T-helper 2 cell treated with Interferon-gamma antibody and Interleukin-4, amounts not matched to agents 100 ng/mL and 5 ng/mL, for 36 hours (primary cell): Measurements from ENCODE around the gene MBD3L2. TPM values are rescaled to one million over a fixed set of nuclear protein-coding genes. Genes with fewer than 3 reads are reported as not detected.
"Not testable (repeated sequence)": the region's sequence is repeated elsewhere in the genome, so short reads cannot be mapped to it uniquely, and the experiment has no call there.

Experiments
- intact Hi-C: fragments of 100-400 bp; cut with micrococcal nuclease; formaldehyde crosslinking; loops from one replicate; pipeline ENCODE4 v1.15.1; 2023
- total RNA-seq: library from RNA; stranded (reverse); gene quantifications from 2 replicates; pipeline ENCODE4 v1.2.3, GENCODE V29; 2022

The MBD3L2 gene
- total RNA-seq, result not detected in 2 replicates

DNA sequence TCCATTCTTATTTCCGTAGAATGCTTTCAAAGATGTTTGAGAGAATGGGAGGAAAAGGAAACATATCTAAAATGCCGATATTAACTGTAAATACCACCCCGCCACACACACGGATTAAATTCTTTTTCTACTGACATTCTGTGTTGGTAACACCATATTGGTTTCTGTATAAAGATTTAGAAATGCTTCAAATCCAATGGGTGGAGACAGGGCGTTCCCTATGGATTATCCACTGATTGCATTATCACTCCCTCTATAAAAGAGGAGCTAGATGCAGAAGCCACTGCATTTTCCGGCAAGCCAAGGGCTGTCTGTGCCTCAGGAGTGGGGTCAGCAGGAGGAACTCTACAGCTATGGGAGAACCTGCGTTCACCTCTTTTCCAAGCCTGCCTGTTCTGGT is at the start of gene MBD3L2:
MBD3L2 (plus strand) TSS at position 301 of the 400 bp plus-strand sequence; CDS start at position 354, 53 bp downstream.
- intact Hi-C loops, result not testable (repeated sequence)

DNA sequence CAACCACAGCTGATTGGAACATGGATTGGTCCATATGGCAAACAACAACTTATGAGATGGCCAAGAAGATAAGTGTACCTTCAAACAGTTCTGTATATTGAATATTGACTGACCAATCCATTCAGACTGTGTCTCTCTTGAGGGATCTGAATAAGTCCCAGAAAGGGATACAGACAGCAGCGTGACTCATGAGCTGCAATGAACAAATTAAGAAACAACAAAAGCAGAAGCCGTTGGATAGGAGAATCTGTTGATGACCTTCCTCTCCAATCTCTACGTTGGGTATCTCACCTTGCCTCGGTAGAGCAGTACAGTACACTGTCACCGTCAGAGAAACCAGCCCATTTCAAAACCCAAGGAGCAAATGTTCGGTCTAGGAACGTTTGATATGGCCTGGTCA is 49.2 kb upstream of the MBD3L2 start:
- intact Hi-C loops, result loop anchor here (10.0 kb wide), 2 partner anchors 55 to 115 kb away; partner anchors contain the start of gene ADGRE1

DNA sequence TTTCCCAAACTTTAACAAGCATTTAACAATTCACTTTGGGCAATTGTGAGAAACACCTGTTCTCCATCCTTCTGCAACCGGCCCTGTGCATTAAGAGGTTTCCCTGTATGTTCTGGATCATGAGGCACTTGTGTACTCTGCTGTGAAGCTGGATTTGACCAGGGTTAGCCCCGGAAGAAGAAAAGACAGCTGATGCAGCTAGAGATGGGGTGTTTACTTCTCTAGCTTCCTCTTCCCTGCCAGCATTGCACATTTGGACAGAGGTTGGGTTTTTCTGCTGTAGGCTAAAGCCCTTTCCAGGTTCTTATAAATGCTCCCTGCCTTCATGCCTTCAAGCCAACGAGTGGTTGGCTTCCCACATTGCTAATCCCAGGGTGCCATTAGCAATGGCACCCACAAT is 48.8 kb upstream of the MBD3L2 start:
- intact Hi-C loops, result loop anchor here (10.0 kb wide), 2 partner anchors 56 to 116 kb away; partner anchors contain the start of gene ADGRE1

DNA sequence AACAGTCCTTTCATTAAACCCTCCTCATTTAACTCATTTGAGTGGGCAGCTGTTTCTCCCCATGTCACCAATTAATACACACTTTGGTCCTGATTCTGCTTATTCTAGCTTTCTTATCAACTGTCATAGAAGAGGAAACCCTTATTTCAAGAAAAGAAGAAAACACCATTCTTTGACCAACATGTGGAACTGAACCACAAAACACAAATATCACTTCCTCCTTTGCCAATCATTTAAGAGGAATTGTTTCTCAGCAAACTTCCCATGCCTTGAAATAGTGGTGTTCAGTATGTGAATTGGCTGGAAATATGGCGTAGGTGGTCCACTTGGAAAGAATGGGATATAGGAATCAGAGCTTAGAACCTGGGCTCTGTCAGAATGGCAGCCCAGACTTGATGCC is 48.3 kb upstream of the MBD3L2 start:
- intact Hi-C loops, result loop anchor here (10.0 kb wide), 2 partner anchors 56 to 116 kb away; partner anchors contain the start of gene ADGRE1

DNA sequence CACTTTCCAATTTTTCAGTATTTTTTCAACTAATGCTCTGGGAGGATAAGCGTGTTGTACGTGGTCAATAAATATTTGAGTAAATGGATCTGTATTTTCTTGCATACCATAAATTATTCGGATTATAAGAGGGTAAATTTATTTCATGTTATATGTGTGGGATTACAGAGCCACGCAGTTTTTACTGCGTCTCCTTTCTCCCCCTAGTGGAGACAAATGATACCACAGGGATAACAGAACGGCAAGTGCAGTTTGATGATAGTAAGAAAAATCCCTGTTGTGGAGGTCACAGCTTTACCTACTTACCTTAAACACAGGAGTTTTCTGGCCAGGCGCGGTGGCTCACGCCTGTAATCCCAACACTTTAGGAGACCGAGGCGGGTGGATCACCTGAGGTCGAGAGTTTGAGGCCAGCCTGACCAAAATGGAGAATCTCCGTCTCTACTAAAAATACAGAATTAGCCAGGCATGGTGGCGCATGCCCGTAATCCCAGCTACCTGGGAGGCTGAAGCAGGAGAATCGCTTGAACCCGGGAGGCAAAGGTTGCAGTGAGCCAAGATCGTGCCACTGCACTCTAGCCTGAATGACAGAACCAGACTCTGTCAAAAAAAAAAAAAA is 44.7 kb upstream of the MBD3L2 start:
- intact Hi-C loops, result loop anchor here (10.0 kb wide), 2 partner anchors 60 to 120 kb away; partner anchors contain the start of gene ADGRE1

DNA sequence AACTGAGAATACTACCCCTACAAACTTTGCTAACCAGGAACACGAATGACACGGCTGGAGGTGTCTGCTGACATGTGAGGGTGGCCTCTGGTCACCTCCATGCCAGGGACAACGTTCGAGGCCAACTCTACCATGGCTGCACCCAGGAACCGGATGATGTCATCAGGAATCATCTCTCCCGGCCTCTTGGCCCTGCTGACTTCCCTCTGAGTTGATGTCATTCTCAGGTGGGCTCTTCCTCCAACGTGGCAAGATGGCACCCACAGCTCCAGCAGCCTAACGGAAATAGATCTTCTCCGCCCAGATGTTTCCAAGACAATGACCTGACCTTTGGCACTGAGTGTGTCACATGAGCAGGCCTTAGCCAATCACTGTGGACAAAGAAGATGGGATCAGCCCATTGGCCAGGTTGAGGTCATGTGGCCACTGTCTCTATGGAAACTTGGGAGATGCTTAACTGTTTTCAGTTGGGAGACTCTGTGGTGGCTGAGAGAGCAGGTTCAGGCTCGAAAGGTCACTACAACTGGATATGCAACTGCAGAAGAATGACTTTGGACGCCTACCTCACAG is 42.9 kb upstream of the MBD3L2 start:
- intact Hi-C loops, result loop anchor here (10.0 kb wide), 2 partner anchors 61 to 121 kb away; partner anchors contain the start of gene ADGRE1

DNA sequence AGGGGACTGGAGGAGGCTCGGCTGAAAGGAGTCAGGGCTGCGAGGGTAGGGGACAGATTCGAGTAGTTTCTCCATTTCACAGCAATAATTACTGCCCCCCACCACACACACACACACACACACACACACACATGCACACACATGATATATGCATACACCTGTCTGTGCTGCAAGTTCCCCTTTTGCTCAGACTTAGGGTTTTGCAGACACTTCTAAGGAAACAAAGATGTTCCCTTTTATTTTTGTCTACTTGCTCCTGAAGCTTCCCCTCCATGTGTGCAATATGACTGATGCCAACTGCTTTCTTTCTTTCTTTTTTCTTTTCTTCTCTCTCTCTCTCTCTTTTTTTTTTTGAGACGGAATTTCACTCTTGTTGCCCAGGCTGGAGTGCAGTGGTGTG is 41.3 kb upstream of the MBD3L2 start:
- intact Hi-C loops, result loop anchor here (10.0 kb wide), 2 partner anchors 63 to 123 kb away; partner anchors contain the start of gene ADGRE1

DNA sequence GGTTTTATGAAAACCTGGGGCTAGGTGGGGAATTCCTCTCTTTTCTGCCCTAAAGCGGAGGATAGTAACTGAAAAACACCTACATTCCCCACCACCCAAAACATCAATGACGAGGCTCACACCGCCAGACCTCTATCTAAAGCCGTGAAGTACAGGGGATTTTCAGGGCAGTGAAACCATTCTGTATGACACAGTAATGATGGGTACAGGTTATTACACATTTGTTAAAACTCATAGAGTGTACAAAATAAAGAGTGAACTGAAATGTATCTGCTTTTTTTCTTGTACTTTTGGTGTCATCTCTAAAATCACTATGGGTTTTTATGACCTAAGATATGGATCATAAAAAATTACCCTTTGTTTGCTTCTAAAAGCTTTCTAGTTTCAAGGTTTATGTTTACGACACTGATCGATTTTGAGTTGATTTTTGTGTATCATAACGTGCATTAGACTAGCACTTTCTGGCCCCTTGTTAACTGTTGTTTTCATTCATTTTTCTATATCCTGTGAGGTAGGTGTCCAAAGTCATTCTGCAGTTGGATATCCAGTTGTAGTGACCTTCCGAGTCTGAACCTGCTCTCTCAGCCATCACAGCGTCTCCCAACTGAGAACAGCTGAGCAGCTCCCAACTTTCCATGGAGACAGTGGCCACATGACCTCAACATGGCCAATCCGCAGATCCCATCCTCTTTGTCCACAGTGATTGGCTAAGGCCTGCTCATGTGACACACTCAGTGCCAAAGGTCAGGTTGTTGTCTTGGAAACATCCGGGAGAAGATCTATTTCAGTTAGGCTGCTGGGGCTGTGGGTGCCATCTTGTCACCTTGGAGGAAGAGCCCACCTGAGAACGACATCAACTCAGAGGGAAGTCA is 38.2 kb upstream of the MBD3L2 start:
- intact Hi-C loops, result no loop called here

DNA sequence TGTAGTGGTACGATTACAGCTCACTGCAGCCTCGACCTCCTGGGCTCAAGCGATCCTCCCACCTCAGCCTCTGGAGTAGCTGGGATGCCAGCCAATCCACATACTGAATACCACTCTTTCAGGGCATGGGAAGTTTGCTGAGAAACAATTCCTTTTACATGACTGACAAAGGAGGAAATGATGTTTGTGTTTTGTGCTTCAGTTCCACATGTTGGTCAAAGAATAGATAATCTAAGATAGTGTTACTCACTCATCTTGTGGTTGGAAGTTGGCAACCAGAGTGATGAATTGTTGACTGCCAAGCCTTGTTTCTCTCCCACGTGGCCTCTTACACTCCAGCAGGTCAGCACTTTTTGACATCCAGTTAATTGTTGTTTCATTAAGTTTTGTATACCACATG is 35.4 kb upstream of the MBD3L2 start:
- intact Hi-C loops, result no loop called here

DNA sequence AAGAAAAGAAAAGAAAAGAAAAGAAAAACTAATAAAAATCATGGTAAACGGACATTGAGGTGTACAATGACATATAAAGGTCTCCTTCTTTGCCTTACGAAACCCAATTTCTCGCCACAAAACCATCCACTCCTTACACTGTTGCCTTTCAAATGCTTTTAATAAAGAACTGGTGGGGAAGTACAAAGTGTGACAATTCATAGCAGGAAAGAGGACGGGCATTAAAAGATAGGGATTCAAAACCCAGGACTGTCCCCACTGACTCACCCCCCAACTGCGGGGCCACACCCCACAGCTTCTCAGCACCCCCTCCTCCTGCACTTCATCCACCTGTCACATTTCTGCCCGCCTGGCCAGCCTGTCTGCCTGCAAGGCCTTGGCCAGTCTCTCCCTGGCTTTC is 30.3 kb upstream of the MBD3L2 start:
- intact Hi-C loops, result no loop called here

DNA sequence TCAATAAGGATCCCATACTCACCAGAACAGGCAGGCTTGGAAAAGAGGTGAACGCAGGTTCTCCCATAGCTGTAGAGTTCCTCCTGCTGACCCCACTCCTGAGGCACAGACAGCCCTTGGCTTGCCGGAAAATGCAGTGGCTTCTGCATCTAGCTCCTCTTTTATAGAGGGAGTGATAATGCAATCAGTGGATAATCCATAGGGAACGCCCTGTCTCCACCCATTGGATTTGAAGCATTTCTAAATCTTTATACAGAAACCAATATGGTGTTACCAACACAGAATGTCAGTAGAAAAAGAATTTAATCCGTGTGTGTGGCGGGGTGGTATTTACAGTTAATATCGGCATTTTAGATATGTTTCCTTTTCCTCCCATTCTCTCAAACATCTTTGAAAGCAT is 27.8 kb upstream of the MBD3L2 start, which contains the start of gene MBD3L2B:
MBD3L2B (minus strand) TSS at position 101 of the 400 bp plus-strand sequence; CDS start at position 67, 34 bp downstream.
- intact Hi-C loops, result not testable (repeated sequence)

DNA sequence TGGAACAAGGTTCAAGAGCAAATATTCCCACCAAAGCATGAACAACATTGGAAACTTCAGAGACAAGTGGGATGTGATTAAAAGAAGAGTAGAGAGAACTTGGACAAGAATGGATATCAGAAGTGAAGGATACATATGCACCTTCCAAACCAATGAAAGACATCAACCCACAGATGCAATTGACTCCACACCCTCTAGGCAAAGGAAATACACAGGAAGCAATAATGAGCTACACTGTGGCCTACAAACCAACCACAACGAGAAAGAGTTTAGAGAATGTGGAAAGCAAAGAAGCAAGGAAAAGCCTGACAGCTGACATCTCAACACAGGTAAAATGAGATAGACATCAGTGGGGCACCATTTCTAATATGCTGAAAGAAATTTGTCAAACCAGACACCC is 20.3 kb upstream of the MBD3L2 start:
- intact Hi-C loops, result not testable (repeated sequence)

DNA sequence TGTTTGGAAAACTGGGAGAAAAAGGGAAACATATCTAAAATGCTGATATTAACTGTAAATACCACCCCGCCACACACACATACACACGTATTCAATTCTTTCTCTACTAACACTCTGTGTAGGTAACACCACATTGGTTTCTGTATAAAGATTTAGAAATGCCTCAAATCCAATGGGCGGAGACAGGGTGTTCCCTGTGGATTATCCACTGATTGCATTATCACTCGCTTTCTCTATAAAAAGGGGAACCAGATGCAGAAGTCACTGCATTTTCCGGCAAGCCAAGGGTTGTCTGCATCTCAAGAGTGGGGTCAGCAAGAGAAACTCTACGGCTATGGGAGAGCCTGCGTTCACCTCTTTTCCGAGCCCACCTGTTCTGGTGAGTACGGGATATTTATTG is 18.8 kb upstream of the MBD3L2 start, which contains the start of gene MBD3L5:
MBD3L5 (plus strand) TSS at position 301 of the 400 bp plus-strand sequence; CDS start at position 335, 34 bp downstream.
- intact Hi-C loops, result not testable (repeated sequence)

DNA sequence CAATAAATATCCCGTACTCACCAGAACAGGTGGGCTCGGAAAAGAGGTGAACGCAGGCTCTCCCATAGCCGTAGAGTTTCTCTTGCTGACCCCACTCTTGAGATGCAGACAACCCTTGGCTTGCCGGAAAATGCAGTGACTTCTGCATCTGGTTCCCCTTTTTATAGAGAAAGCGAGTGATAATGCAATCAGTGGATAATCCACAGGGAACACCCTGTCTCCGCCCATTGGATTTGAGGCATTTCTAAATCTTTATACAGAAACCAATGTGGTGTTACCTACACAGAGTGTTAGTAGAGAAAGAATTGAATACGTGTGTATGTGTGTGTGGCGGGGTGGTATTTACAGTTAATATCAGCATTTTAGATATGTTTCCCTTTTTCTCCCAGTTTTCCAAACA is 9.0 kb upstream of the MBD3L2 start, which contains the start of gene MBD3L4:
MBD3L4 (minus strand) TSS at position 101 of the 400 bp plus-strand sequence; CDS start at position 66, 35 bp downstream.
- intact Hi-C loops, result not testable (repeated sequence)

DNA sequence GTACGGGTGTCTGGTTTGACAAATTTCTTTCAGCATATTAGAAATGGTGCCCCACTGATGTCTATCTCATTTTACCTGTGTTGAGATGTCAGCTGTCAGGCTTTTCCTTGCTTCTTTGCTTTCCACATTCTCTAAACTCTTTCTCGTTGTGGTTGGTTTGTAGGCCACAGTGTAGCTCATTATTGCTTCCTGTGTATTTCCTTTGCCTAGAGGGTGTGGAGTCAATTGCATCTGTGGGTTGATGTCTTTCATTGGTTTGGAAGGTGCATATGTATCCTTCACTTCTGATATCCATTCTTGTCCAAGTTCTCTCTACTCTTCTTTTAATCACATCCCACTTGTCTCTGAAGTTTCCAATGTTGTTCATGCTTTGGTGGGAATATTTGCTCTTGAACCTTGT is 7.6 kb upstream of the MBD3L2 start:
- intact Hi-C loops, result not testable (repeated sequence)

DNA sequence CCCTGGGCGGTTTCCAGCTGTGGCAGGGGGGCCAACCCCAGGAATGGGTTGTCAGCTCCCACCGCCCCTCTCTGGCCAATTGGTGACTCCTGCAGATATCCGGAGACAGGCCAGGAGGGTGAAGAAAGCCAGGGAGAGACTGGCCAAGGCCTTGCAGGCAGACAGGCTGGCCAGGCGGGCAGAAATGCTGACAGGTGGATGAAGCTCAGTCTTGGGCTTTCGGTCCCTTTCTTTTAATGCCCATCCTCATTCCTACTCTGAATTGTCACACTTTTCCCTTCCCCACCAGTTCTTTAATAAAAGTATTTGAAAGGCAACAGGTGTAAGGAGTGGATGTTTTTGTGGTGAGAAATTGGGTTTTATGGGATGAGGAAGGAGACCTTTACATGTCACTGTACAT is 2.3 kb downstream of the MBD3L2 start:
- intact Hi-C loops, result not testable (repeated sequence)

DNA sequence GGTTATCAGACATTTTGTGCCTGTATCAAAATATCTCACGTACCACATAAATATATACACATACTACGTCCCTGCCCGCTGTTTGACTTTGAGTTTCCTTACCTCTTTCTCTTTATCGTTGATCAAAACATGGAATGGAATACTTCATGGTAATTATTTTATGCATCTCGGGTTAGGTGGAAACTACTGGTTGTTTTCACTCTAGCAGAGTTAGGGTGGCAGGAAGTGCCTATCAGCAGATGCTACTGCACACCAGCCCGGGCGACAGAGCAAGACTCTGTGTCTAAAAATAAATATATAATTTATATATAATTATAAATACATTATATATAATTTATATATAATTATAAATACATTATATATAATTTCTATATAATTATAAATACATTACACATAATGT is 3.8 kb downstream of the MBD3L2 start:
- intact Hi-C loops, result not testable (repeated sequence)

DNA sequence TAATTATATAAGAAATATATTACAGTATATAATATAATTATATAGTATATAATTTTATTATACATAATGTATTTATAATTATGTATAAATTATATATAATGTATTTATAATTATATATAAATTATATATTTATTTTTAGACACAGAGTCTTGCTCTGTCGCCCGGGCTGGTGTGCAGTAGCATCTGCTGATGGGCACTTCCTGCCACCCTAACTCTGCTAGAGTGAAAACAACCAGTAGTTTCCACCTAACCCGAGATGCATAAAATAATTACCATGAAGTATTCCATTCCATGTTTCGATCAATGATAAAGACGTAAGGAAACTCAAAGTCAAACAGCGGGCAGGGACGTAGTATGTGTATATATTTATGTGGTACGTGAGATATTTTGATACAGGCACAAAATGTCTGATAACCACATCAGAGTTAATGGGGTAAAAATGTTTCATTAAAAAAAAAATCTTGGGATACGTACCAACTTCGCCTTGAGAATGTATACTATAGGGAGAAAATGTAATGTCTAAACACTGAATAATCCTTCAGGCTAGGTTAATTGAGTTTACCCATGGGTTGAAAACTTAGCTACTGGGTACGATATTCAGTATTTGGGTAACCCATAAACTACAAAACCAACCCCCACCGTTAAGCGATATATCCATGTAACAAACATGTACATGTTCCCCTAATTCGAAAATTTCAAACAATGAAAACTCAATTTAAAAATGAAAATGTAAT is 5.7 kb downstream of the MBD3L2 start:
- intact Hi-C loops, result not testable (repeated sequence)

DNA sequence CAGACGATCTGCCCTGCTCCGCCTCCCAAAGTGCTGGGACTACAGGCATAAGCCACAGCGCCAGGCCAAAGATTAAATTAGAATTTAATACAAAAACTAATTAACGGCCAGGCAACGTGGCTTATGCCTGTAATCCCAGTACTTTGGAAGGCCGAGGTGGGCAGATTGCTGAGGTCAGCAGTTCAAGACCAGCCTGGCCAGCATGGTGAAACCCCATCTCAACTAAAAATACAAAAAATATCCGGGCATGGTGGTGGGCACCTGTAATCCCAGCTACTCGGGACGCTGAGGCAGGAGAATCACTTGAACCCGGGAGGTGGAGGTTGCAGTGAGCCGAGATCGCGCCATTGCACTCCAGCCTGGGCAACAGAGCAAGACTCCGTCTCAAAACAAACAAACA is 6.6 kb downstream of the MBD3L2 start:
- intact Hi-C loops, result not testable (repeated sequence)

DNA sequence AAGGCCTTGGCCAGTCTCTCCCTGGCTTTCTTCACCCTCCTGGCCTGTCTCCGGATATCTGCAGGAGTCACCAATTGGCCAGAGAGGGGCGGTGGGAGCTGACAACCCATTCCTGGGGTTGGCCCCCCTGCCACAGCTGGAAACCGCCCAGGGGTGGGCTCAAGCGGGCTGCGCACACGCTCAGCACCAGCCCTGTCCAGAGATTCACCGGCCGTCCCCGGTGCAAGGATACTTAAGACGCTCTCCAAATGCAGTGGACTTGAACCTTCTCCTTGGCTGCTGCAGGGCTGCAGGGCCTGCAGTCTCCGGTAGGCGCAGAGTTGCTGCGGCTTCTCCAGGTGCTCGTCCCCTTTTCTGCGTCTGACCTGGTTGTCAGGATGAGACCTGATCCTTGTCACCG is 7.2 kb downstream of the MBD3L2 start:
- intact Hi-C loops, result not testable (repeated sequence)

DNA sequence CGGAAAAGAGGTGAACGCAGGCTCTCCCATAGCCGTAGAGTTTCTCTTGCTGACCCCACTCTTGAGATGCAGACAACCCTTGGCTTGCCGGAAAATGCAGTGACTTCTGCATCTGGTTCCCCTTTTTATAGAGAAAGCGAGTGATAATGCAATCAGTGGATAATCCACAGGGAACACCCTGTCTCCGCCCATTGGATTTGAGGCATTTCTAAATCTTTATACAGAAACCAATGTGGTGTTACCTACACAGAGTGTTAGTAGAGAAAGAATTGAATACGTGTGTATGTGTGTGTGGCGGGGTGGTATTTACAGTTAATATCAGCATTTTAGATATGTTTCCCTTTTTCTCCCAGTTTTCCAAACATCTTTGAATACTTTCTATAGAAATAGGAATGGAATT is 9.5 kb downstream of the MBD3L2 start, which contains the start of gene MBD3L3:
MBD3L3 (minus strand) TSS at position 101 of the 400 bp plus-strand sequence; CDS start at position 30, 71 bp downstream.
- intact Hi-C loops, result not testable (repeated sequence)
